Panc1 (cell line): ENCODE data around the gene OPN3. TPM values are rescaled to one million over a fixed set of nuclear protein-coding genes. Genes with fewer than 3 reads are reported as not detected.

Experiments
- ATAC-seq: fragments of 200-7000 bp; cut with Tn5 transposase; 2 replicates; pipeline ENCODE4 v1.9.1; 2020; ENCODE audit warnings: mild to moderate bottlenecking, moderate library complexity
- BruUV-seq: library from RNA; stranded (reverse); fragments of 400-500 nt; replicated peaks from 2 replicates; lab custom pipeline; 2021; lab: Mats Ljungman, UMichigan
- CTCF ChIA-PET: fragments of 300-600 bp; sonication (Branson Sonifier 250); formaldehyde crosslinking; loops from one replicate; lab custom pipeline; 2022; ENCODE audit warnings: antibody characterized with exemption; lab: Charles Lee
- POLR2A ChIA-PET: fragments of 300-600 bp; sonication (Branson Sonifier 250); formaldehyde crosslinking; loops from one replicate; lab custom pipeline; 2022; ENCODE audit warnings: antibody characterized with exemption; lab: Charles Lee
- DNase-seq: peaks from one replicate; pipeline ENCODE4 v3.0.0-alpha.2; 2010; ENCODE audit warnings: low read depth, low spot score
- H3K27ac ChIP-seq: 2 replicates; pipeline ENCODE4 v1.5.1; 2011; ENCODE audit warnings: mild to moderate bottlenecking, low read length, inconsistent platforms
- H3K27me3 ChIP-seq: fragments of 200-500 bp; sonication (Bioruptor generic); 2 replicates; pipeline ENCODE4 v1.6.0; 2014; ENCODE audit warnings: low read length, inconsistent platforms; ENCODE audit not compliant: control insufficient read depth, insufficient read depth
- H3K36me3 ChIP-seq: fragments of 200-500 bp; sonication (Bioruptor generic); 2 replicates; pipeline ENCODE4 v1.5.1; 2014; ENCODE audit warnings: inconsistent platforms, mild to moderate bottlenecking, low read length, moderate library complexity; ENCODE audit not compliant: control insufficient read depth, insufficient read depth
- H3K4me1 ChIP-seq: 2 replicates; pipeline ENCODE4 v1.5.1; 2011; ENCODE audit warnings: inconsistent platforms, mild to moderate bottlenecking, low read length, moderate library complexity; ENCODE audit not compliant: control insufficient read depth, insufficient read depth
- H3K4me3 ChIP-seq, 2 experiments: 2 replicates each; pipeline ENCODE4 v1.5.1; 2011 to 2012; ENCODE audit warnings: low read depth in 2 of 2, low read length in 2 of 2, mild to moderate bottlenecking in 2 of 2, inconsistent platforms in 1 of 2, moderate library complexity in 1 of 2
- H3K9me3 ChIP-seq: fragments of 200-500 bp; sonication (Bioruptor generic); 2 replicates; pipeline ENCODE4 v1.5.1; 2014; ENCODE audit warnings: low read depth, mild to moderate bottlenecking, inconsistent platforms, low read length, moderate library complexity; ENCODE audit not compliant: control insufficient read depth, insufficient read depth
- POLR2AphosphoS5 ChIP-seq: IDR thresholded peaks from 2 replicates; pipeline ENCODE4 v1.6.1; 2012; ENCODE audit warnings: mild to moderate bottlenecking, low read depth, low read length, moderate library complexity
- SIN3A ChIP-seq: IDR thresholded peaks from 2 replicates; pipeline ENCODE4 v1.6.1; 2012; ENCODE audit warnings: low read depth, mild to moderate bottlenecking, low read length, moderate library complexity, borderline replicate concordance; ENCODE audit not compliant: insufficient read depth
- TCF7L2 ChIP-seq: IDR thresholded peaks from 2 replicates; pipeline ENCODE4 v1.6.1; 2011; ENCODE audit warnings: mild to moderate bottlenecking, low read depth, low read length, inconsistent platforms
- in situ Hi-C: cut with HindIII; loops from 2 replicates; pipeline ENCODE4 v1.10.0; 2016; ENCODE audit warnings: low sequenced_read_pairs, low pct_unique_long_range_greater_than_20kb
- intact Hi-C: fragments of 100-400 bp; cut with micrococcal nuclease; formaldehyde crosslinking; loops from one replicate; pipeline ENCODE4 v1.10.0; 2022; ENCODE audit not compliant: unreplicated experiment
- total RNA-seq: library from RNA; stranded (reverse); gene quantifications from one replicate; pipeline ENCODE4 v1.2.1, GENCODE V29; 2021; ENCODE audit not compliant: unreplicated experiment
- TF ChIP-seq, protein P1 (sequence below): fragments of 450-650 bp; IDR thresholded peaks from 2 replicates; pipeline ENCODE4 v1.5.1; 2017; ENCODE audit warnings: mild to moderate bottlenecking
- TF ChIP-seq, protein P2 (sequence below), 2 experiments: IDR thresholded peaks; 2 replicates each; pipeline ENCODE4 v1.6.1; 2011 to 2012; ENCODE audit warnings: low read depth in 2 of 2, control low read depth in 1 of 2, low read length in 1 of 2, mild to moderate bottlenecking in 1 of 2, moderate library complexity in 1 of 2; ENCODE audit not compliant: insufficient read depth in 1 of 2

The OPN3 gene
- total RNA-seq, 1 experiment from 2014 or later: 34.0 TPM

DNA sequence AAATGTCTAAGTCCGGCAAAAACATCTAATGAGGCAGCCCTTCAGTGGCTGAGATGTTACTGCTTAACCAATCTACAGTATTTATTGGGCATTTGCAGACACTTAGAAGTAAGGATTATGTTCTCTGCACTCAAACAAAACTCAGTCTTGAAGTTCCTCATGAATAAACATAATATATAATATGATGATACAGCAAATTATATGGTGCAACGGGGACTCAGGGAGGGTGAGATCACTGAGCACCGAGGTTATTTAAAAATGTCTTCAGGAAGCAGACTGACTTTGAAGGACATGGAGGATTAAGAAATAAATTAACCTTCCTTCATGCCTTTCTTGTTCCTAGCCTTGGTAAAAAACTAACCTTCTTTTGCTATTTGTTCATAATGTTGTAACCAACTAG is 39.8 kb upstream of the OPN3 start:
- BruUV-seq: no TSS peak
- CTCF ChIA-PET: no interaction called here
- no peak for TF ChIP-seq SIN3A
- no peak for TF ChIP-seq TCF7L2
- TF ChIP-seq, protein P1, sequence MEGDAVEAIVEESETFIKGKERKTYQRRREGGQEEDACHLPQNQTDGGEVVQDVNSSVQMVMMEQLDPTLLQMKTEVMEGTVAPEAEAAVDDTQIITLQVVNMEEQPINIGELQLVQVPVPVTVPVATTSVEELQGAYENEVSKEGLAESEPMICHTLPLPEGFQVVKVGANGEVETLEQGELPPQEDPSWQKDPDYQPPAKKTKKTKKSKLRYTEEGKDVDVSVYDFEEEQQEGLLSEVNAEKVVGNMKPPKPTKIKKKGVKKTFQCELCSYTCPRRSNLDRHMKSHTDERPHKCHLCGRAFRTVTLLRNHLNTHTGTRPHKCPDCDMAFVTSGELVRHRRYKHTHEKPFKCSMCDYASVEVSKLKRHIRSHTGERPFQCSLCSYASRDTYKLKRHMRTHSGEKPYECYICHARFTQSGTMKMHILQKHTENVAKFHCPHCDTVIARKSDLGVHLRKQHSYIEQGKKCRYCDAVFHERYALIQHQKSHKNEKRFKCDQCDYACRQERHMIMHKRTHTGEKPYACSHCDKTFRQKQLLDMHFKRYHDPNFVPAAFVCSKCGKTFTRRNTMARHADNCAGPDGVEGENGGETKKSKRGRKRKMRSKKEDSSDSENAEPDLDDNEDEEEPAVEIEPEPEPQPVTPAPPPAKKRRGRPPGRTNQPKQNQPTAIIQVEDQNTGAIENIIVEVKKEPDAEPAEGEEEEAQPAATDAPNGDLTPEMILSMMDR: no peak
- TF ChIP-seq POLR2AphosphoS5: no peak
- TF ChIP-seq, protein P2, sequence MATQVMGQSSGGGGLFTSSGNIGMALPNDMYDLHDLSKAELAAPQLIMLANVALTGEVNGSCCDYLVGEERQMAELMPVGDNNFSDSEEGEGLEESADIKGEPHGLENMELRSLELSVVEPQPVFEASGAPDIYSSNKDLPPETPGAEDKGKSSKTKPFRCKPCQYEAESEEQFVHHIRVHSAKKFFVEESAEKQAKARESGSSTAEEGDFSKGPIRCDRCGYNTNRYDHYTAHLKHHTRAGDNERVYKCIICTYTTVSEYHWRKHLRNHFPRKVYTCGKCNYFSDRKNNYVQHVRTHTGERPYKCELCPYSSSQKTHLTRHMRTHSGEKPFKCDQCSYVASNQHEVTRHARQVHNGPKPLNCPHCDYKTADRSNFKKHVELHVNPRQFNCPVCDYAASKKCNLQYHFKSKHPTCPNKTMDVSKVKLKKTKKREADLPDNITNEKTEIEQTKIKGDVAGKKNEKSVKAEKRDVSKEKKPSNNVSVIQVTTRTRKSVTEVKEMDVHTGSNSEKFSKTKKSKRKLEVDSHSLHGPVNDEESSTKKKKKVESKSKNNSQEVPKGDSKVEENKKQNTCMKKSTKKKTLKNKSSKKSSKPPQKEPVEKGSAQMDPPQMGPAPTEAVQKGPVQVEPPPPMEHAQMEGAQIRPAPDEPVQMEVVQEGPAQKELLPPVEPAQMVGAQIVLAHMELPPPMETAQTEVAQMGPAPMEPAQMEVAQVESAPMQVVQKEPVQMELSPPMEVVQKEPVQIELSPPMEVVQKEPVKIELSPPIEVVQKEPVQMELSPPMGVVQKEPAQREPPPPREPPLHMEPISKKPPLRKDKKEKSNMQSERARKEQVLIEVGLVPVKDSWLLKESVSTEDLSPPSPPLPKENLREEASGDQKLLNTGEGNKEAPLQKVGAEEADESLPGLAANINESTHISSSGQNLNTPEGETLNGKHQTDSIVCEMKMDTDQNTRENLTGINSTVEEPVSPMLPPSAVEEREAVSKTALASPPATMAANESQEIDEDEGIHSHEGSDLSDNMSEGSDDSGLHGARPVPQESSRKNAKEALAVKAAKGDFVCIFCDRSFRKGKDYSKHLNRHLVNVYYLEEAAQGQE (IDR thresholded peaks at IDR 0.05; ENCODE audit: insufficient read depth in 1 of 2, low read depth in 2 of 2, low read length in 1 of 2): no peak

DNA sequence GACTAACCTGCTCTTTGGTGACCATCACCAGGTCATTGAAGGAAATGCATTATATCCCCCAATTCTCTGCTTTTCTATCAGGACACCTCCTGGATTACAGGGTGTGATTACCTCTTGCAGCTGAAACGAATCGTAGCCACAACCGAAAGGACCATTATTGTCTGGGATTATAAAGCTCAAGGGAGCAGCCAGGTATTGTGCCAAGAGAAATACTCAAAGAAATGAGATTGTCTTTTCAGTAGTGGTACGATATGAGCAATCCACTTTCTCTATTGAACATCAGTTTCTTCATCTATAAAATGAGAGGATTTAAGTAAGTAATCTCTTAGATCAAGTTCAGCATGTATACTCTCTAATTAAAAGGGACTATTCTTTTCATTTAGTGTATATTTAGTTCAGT is 39.2 kb upstream of the OPN3 start:
- H3K9me3 ChIP-seq: no peaks in the 10 kb centered on the region
- ChIA-PET CTCF (no interaction called here), POLR2A (no interaction called here)
- no peak overlapping the region for H3K27ac ChIP-seq
- no peak overlapping the region for H3K4me3 ChIP-seq
- H3K36me3 ChIP-seq: no peaks in the 10 kb centered on the region
- BruUV-seq: no TSS peak
- intact Hi-C loops (no loop called here), in situ Hi-C loops (no loop called here)
- TF ChIP-seq, protein P2 (IDR thresholded peaks at IDR 0.05; ENCODE audit: insufficient read depth in 1 of 2, low read depth in 2 of 2, low read length in 1 of 2): no peak
- TF ChIP-seq SIN3A: no peak
- ATAC-seq (no peak), DNase-seq (no peak)
- no peaks in the 10 kb centered on the region for H3K27me3 ChIP-seq
- H3K4me1 ChIP-seq: no peaks in the 10 kb centered on the region

More for the DNA sequence above, 39.8 kb upstream of the OPN3 start:
- in situ Hi-C loops: no loop called here
- DNase-seq (no peak), ATAC-seq (no peak)
- Histone ChIP-seq H3K9me3 (no peaks in the 10 kb centered on the region), H3K27ac (no peak overlapping the region), H3K4me1 (no peaks in the 10 kb centered on the region), H3K36me3 (no peaks in the 10 kb centered on the region), H3K27me3 (no peaks in the 10 kb centered on the region), H3K4me3 (no peak overlapping the region)
- POLR2A ChIA-PET: no interaction called here
- intact Hi-C loops: no loop called here
